HepG2 (cell line): ENCODE results near the gene CKAP2. TPM values are rescaled to one million over a fixed set of nuclear protein-coding genes. Genes with fewer than 3 reads are reported as not detected.
"Not testable (repeated sequence)": the region's sequence is repeated elsewhere in the genome, so short reads cannot be mapped to it uniquely, and the experiment has no call there.

Experiments
- ATAC-seq: fragments of 200-7000 bp; cut with Tn5 transposase; 3 replicates; pipeline ENCODE4 v1.9.1; 2020; ENCODE audit warnings: mild to moderate bottlenecking, moderate library complexity
- BruUV-seq: library from RNA; stranded (reverse); fragments of 400-500 nt; replicated peaks from 2 replicates; lab custom pipeline; 2021; lab: Mats Ljungman, UMichigan
- CTCF ChIA-PET: fragments of 300-600 bp; formaldehyde crosslinking; extraction: SDS; loops from one replicate; lab custom pipeline; 2021; ENCODE audit warnings: low total read pairs, inconsistent platforms, low intra/inter-chr PET ratio; lab: Yijun Ruan, JAX
- POLR2A ChIA-PET: fragments of 350-600 bp; sonication (Branson Sonifier 250); formaldehyde crosslinking; loops from one replicate; lab custom pipeline; 2020; ENCODE audit warnings: antibody characterized with exemption, inconsistent platforms; lab: Yijun Ruan, JAX
- DNase-seq: peaks from one replicate; pipeline ENCODE4 v3.0.0-alpha.2; 2015; ENCODE audit warnings: low spot score
- FAIRE-seq: peaks from 3 replicates; lab custom pipeline; 2011; peaks lifted over from hg19 to GRCh38; lab: Jason Lieb, UNC
- H2AFZ ChIP-seq: one replicate; pipeline ENCODE4 v1.6.1; 2011; ENCODE audit warnings: low read length, inconsistent platforms
- H3K27ac ChIP-seq: fragments of 300-600 bp; 3 replicates; pipeline ENCODE4 v1.8.0; 2011; ENCODE audit warnings: mixed run types, mild to moderate bottlenecking, mixed read lengths, low read length, inconsistent platforms; ENCODE audit not compliant: insufficient read depth; ENCODE audit errors: extremely low read length
- H3K27me3 ChIP-seq, 2 experiments: fragments of 200-600 bp in 1 of 2; 2 replicates in 1 of 2; 3 replicates in 1 of 2; pipeline versions ENCODE4 v1.6.0 to v1.8.0; 2011; ENCODE audit warnings: low read length in 2 of 2, mild to moderate bottlenecking in 2 of 2, moderate library complexity in 2 of 2, inconsistent platforms in 1 of 2; ENCODE audit not compliant: insufficient read depth in 2 of 2, control insufficient read depth in 1 of 2
- H3K36me3 ChIP-seq, 2 experiments: fragments of 200-600 bp in 1 of 2; replicated peaks in 1 of 2; 2 replicates in 1 of 2; 3 replicates in 1 of 2; pipeline versions ENCODE4 v1.5.1 to v1.8.0; 2011; ENCODE audit warnings: low read length in 2 of 2, inconsistent platforms in 1 of 2; ENCODE audit not compliant: insufficient read depth in 2 of 2, control insufficient read depth in 1 of 2
- H3K4me1 ChIP-seq: 2 replicates; pipeline ENCODE4 v1.5.1; 2012; ENCODE audit warnings: low read length, inconsistent platforms; ENCODE audit not compliant: insufficient read depth
- H3K4me2 ChIP-seq: 2 replicates; pipeline ENCODE4 v1.6.0; 2011; ENCODE audit warnings: low read depth, low read length, inconsistent platforms
- H3K4me3 ChIP-seq, 3 experiments: fragments of 200-600 bp in 1 of 3; sonication (generic), shearing (Covaris generic) in 1 of 3; replicated peaks in 1 of 3; 2 replicates each; pipeline ENCODE4 v1.5.1; 2011 to 2016; ENCODE audit warnings: low read length in 3 of 3, inconsistent platforms in 2 of 3, low read depth in 2 of 3, mild to moderate bottlenecking in 2 of 3, control low read depth in 1 of 3, mixed read lengths in 1 of 3; ENCODE audit not compliant: insufficient read depth in 1 of 3
- H3K79me2 ChIP-seq: one replicate; pipeline ENCODE4 v1.6.1; 2011; ENCODE audit warnings: low read length, inconsistent platforms; ENCODE audit not compliant: insufficient read depth
- H3K9ac ChIP-seq: 2 replicates; pipeline ENCODE4 v1.6.0; 2011; ENCODE audit warnings: mild to moderate bottlenecking, low read depth, low read length, inconsistent platforms; ENCODE audit not compliant: insufficient read depth
- H3K9me3 ChIP-seq: 2 replicates; pipeline ENCODE4 v1.5.1; 2012; ENCODE audit warnings: mild to moderate bottlenecking, low read length
- H4K20me1 ChIP-seq: 2 replicates; pipeline ENCODE4 v1.6.0; 2011; ENCODE audit warnings: inconsistent platforms, mild to moderate bottlenecking, low read length, moderate library complexity; ENCODE audit not compliant: insufficient read depth
- ATF7 ChIP-seq, 2 experiments: fragments of 450-650 bp in 1 of 2; sonication (generic) in 1 of 2; formaldehyde crosslinking in 1 of 2; IDR thresholded peaks; 2 replicates each; pipeline versions ENCODE4 v1.4.0 to v1.6.1; 2016 to 2020; ENCODE audit warnings: antibody characterized with exemption in 1 of 2, mild to moderate bottlenecking in 1 of 2, missing genetic modification reagents in 1 of 2
- BATF2 ChIP-seq: sonication (generic); formaldehyde crosslinking; IDR thresholded peaks from 2 replicates; pipeline ENCODE4 v1.8.0; 2022; ENCODE audit warnings: mild to moderate bottlenecking, missing genetic modification reagents, moderate library complexity
- CAMTA2 ChIP-seq: sonication (generic); formaldehyde crosslinking; IDR thresholded peaks from 2 replicates; pipeline ENCODE4 v1.4.0; 2020; ENCODE audit warnings: mild to moderate bottlenecking, missing genetic modification reagents, borderline replicate concordance
- DPF2 ChIP-seq: sonication (generic); formaldehyde crosslinking; IDR thresholded peaks from 2 replicates; pipeline ENCODE4 v1.4.0; 2020; ENCODE audit warnings: mild to moderate bottlenecking, low read depth, missing genetic modification reagents, borderline replicate concordance
- FOXO4 ChIP-seq: sonication (generic); formaldehyde crosslinking; conservative IDR thresholded peaks from 2 replicates; pipeline ENCODE4 v1.8.1; 2023; ENCODE audit warnings: missing genetic modification reagents
- IRX3 ChIP-seq: sonication (generic); formaldehyde crosslinking; IDR thresholded peaks from 2 replicates; pipeline ENCODE4 v1.8.1; 2023; ENCODE audit warnings: mild to moderate bottlenecking, low read depth, missing genetic modification reagents, borderline replicate concordance
- JUN ChIP-seq: sonication (generic); formaldehyde crosslinking; IDR thresholded peaks from 2 replicates; pipeline ENCODE4 v1.4.0; 2020; ENCODE audit warnings: mild to moderate bottlenecking, missing genetic modification reagents
- NFE2L2 ChIP-seq: fragments of 150-350 bp; IDR thresholded peaks from 2 replicates; pipeline ENCODE4 v1.6.1; 2014; ENCODE audit warnings: low read length
- PAX8 ChIP-seq: sonication (generic); formaldehyde crosslinking; IDR thresholded peaks from 2 replicates; pipeline ENCODE4 v1.8.0; 2022; ENCODE audit warnings: mild to moderate bottlenecking, missing genetic modification reagents, borderline replicate concordance
- SMAD3 ChIP-seq: sonication (generic); formaldehyde crosslinking; IDR thresholded peaks from 2 replicates; pipeline ENCODE4 v1.4.0; 2020; ENCODE audit warnings: missing genetic modification reagents
- ZBTB33 ChIP-seq: sonication (generic); formaldehyde crosslinking; IDR thresholded peaks from 2 replicates; pipeline ENCODE4 v1.4.0; 2020; ENCODE audit warnings: missing genetic modification reagents
- ZNF136 ChIP-seq: sonication (generic); formaldehyde crosslinking; IDR thresholded peaks from 2 replicates; pipeline ENCODE4 v1.8.1; 2022; ENCODE audit warnings: low read depth, mild to moderate bottlenecking, moderate library complexity, missing genetic modification reagents
- ZNF24 ChIP-seq: fragments of 450-650 bp; IDR thresholded peaks from 2 replicates; pipeline ENCODE4 v1.6.1; 2017; ENCODE audit warnings: antibody characterized with exemption, mild to moderate bottlenecking
- ZNF350 ChIP-seq: sonication (generic); formaldehyde crosslinking; IDR thresholded peaks from 2 replicates; pipeline ENCODE4 v1.4.0; 2020; ENCODE audit warnings: mild to moderate bottlenecking, low read depth, missing genetic modification reagents, borderline replicate concordance
- ZSCAN21 ChIP-seq: sonication (generic); formaldehyde crosslinking; IDR thresholded peaks from 2 replicates; pipeline ENCODE4 v1.8.0; 2022; ENCODE audit warnings: mild to moderate bottlenecking, missing genetic modification reagents, moderate library complexity, borderline replicate concordance
- WGBS: methylation state at CpG from one replicate; pipeline ENCODE4 v1.1.6; 2017; ENCODE audit warnings: low lambda C conversion rate; 5-methylcytosine and 5-hydroxymethylcytosine counted together
- in situ Hi-C: cut with HindIII; loops from 2 replicates; pipeline ENCODE4 v1.10.0; 2017; ENCODE audit warnings: low pct_unique_long_range_greater_than_20kb; ENCODE audit not compliant: extremely low pct_ligation_motif_present
- intact Hi-C: fragments of 100-400 bp; cut with micrococcal nuclease; formaldehyde crosslinking; loops from one replicate; pipeline ENCODE4 v1.10.0; 2022; ENCODE audit not compliant: unreplicated experiment
- polyA plus RNA-seq, 8 experiments: library from polyadenylated mRNA; depleted of rRNA in 3 of 8; stranded (reverse) in 7 of 8; unstranded in 1 of 8; fragments of >200 nt; fragmentation: Illumina TruSeq in 4 of 8; extraction: Trizol in 4 of 8; gene quantifications; 2 replicates each; pipeline versions ENCODE4 v1.2.1 to v1.2.3, GENCODE V29; 2011 to 2016; ENCODE audit warnings: low read depth in 4 of 8, missing spikeins in 1 of 8, mixed read lengths in 1 of 8; ENCODE audit not compliant: insufficient read depth in 1 of 8
- total RNA-seq, 5 experiments: library from RNA; depleted of rRNA; stranded (reverse); fragments of >200 nt; fragmentation: Illumina TruSeq; extraction: Trizol; gene quantifications; 2 replicates each; pipeline ENCODE4 v1.2.3, GENCODE V29; 2016; ENCODE audit warnings: low read depth in 1 of 5

CKAP2 gene
- total and polyA plus RNA-seq, 2 of the 13 experiments (the other 11 are each of a cell fraction or from before 2014, with no cell fraction given) = 6.7 to 40.3 TPM

GRCh38 chr13:52406629-52407028 lies 48.6 kb upstream of the CKAP2 start:
- POLR2A ChIA-PET = no interaction called here
- CTCF ChIA-PET = no interaction called here
- DNase-seq = no peak
- Histone ChIP-seq H3K27ac (no peak overlapping the region), H3K27me3 (peaks cover 2 to 19% of the 10 kb centered on the region in 2 experiments), H3K4me3 (no peak overlapping the region), H3K9me3 (no peaks in the 10 kb centered on the region), H3K4me2 (no peak overlapping the region), H3K9ac (no peak overlapping the region), H2AFZ (no peak overlapping the region), H3K79me2 (no peaks in the 10 kb centered on the region), H3K36me3 (no peaks in the 10 kb centered on the region), H3K4me1 (0 out of 2 replicates have a peak, but pooled peaks cover 7% of the 10 kb centered on the region), H4K20me1 (no peaks in the 10 kb centered on the region)
- BruUV-seq = no TSS peak
- ATAC-seq = no peak
- WGBS = 86% methylated on average over 4 of the region's 4 CpGs
- intact Hi-C loops = no loop called here
- in situ Hi-C loops = no loop called here
- TF ChIP-seq DPF2 (CRISPR knock-in tag) = no peak
- no peak for TF ChIP-seq ZNF136
- no peak for TF ChIP-seq NFE2L2
- no peak for TF ChIP-seq ZSCAN21 (CRISPR knock-in tag)
- TF ChIP-seq IRX3 (CRISPR knock-in tag) = no peak
- TF ChIP-seq ZBTB33 = no peak
- no peak for TF ChIP-seq JUN (CRISPR knock-in tag)
- TF ChIP-seq CAMTA2 = no peak
- TF ChIP-seq ATF7 (IDR thresholded peaks at IDR 0.05) = no peak
- no peak for TF ChIP-seq ATF7 (CRISPR knock-in tag; IDR thresholded peaks at IDR 0.05)
- no peak for TF ChIP-seq PAX8 (CRISPR knock-in tag)
- no peak for TF ChIP-seq ZNF350 (CRISPR knock-in tag)
- no peak for TF ChIP-seq SMAD3 (CRISPR knock-in tag)
- TF ChIP-seq BATF2 (CRISPR knock-in tag) = no peak
- no peak for TF ChIP-seq ZNF24
- no peak for TF ChIP-seq FOXO4 (CRISPR knock-in tag)
- no peak for FAIRE-seq

GRCh38 chr13:52407436-52407835 lies 47.8 kb upstream of the CKAP2 start:
- H3K79me2 ChIP-seq, DNase-seq, CTCF ChIA-PET, FAIRE-seq, H3K9me3 ChIP-seq, BruUV-seq, intact Hi-C loops, H2AFZ ChIP-seq, H3K4me2 ChIP-seq, H4K20me1 ChIP-seq, ATAC-seq, H3K9ac ChIP-seq, in situ Hi-C loops, H3K4me3 ChIP-seq, H3K36me3 ChIP-seq, POLR2A ChIA-PET, H3K4me1 ChIP-seq, H3K27ac ChIP-seq: not testable (repeated sequence)
- peaks cover 2 to 19% of the 10 kb centered on the region in 2 experiments for H3K27me3 ChIP-seq
- WGBS = 94% methylated on average over 12 of the region's 12 CpGs
